ENCODE measurements around the gene FHOD3.
"Not testable (repeated sequence)": the region's sequence is repeated elsewhere in the genome, so short reads cannot be mapped to it uniquely, and the experiment has no call there.

Gene FHOD3

GRCh38 chr18:36456622-36457021 lies 159.1 kb downstream of the FHOD3 start:
- no peak for DNase-seq

DNA sequence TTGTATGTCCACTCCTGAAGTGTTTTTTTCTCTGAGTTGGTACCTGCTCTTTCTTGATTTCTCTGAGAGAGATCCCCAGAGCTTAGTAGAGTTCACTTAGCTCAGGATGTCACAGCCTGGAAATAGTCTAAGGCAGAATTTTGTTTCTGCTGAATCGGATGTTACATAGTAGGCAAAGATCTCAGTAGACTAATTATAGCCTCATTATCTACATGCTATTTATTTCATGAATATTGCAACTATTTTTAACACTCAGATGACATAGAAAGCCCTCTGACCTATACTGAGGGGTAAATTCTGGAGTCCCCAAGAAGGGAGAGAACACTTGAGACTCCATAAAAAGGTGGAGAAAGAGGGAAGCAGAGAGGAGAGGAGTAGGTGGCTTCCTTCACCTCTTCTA lies 160.2 kb downstream of the FHOD3 start:
- no peak for DNase-seq

DNA sequence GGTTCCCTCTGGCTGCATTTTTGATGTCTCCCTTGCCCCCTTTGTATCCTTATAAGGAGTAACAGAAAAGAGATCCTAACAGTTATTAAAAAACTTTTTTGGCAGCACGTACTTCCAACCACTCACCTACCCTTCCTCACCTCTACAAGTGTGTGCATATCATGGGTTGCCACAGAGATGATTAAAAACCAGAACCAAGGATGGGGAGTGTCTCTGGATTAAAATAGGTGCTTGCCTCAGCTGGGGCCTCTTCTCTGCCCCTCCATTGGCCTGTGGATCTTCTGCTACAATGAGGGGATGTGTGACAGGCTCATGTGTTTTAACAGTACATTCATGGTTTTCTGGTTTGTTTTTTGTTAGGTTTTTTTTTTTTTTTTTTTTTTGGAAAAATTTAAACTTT lies 160.8 kb downstream of the FHOD3 start:
- no peak for DNase-seq

DNA sequence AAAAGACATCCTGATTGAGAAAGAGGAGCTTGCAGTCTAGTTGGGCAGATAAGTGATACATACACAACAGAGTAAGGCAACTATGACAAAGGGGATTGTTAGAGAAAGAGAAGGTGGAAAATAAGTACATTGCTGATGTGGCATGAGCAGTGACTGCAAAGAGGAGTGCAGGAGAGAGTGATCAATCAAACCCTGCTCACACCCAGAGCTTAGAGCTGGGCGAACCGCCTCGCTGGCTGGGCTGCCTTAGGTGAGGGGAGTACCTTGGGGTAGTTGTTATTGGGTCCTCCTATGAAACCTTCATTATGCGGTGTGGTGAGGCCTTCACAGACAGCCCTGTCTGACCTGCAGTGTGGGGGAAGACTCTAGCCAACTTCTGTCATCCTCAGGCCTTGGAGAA lies 161.7 kb downstream of the FHOD3 start:
- DNase-seq, result no peak

GRCh38 chr18:36459786-36460185 lies 162.3 kb downstream of the FHOD3 start:
- no peak for DNase-seq

GRCh38 chr18:36460324-36460850 lies 162.9 kb downstream of the FHOD3 start:
- DNase-seq, result no peak

- no peak for DNase-seq
These were observed 163.3 kb downstream of the FHOD3 start for GRCh38 chr18:36460854-36461253.

DNA sequence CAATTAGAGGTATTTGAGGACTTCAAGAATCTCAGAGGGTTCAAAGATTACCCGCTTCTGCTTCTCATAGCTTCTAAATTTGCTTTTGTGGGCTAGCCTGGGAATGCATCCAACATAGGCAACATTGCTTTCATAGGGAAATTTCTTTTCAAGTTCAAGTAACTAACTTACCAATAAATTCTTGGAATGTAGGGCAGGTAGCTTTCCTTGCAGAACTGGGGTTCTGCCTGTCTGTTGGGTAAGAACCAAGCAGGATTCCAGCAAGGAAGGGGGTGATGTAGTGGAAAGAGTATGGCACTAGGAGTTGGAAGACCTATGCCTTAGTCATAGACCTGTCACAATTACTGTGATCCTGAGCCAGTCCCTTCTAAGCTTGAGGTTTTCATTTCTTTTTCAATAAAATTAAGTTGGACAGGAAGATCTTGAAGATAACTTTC lies 164.1 kb downstream of the FHOD3 start:
- DNase-seq, result no peak

DNA sequence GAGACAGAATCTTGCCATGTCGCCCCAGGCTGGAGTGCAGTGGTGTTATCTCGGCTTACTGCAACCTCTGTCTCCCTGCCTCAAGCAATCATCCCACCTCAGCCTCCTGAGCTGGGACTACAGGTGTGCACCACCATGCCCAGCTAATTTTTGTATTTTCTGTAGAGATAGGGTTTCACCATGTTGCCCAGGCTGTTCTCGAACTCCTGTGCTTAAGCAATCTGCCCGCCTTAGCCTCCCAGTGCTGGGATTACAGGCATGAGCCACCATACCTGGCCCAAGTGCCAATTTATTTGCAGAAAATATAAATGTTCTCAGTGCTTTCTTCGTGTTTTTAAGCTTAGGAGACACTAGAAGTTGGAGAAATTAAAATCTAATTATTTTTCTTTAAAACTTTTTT lies 166.0 kb downstream of the FHOD3 start:
- not testable (repeated sequence) for DNase-seq

- DNase-seq, result peak; percentile 49
These were observed 166.7 kb downstream of the FHOD3 start for GRCh38 chr18:36464126-36464651.

DNA sequence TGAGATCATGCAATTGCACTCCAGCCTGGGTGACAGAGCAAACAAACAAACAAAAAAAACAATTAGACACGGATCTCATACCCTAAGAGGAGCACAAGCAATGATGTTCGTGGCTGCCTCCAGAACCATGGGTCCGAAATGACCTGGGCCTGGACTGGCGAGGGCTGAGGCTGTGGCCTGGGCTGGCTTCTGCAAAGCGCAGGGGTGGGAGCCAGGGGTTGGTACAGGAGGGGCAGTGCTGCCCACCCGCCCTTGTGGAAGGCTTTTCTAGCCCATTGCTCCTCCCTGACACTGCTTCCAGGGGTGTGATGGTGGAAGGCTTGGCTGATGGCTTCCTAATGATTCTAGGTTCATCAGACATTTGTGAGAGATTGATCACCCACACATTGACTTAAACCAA lies 167.8 kb downstream of the FHOD3 start:
- DNase-seq, result no peak

DNA sequence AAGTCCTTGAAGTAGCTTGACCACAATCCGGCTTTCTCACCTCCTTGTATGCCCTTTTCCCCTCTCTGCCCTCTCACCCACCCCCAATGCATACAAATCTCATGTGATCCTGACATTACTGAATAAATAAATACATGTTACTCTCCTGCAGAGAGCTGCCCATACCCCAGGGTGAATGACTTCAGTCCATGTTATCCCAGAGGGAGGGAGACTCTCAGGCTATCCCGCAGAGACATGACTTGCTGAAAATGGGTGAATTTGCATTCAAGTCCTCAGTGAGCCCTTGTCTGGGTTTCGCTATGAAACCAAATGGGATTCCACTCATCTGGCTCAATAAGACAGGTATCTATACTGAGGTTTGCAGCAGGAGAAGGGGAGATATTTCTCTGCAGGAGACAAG lies 168.5 kb downstream of the FHOD3 start:
- DNase-seq, result no peak

DNA sequence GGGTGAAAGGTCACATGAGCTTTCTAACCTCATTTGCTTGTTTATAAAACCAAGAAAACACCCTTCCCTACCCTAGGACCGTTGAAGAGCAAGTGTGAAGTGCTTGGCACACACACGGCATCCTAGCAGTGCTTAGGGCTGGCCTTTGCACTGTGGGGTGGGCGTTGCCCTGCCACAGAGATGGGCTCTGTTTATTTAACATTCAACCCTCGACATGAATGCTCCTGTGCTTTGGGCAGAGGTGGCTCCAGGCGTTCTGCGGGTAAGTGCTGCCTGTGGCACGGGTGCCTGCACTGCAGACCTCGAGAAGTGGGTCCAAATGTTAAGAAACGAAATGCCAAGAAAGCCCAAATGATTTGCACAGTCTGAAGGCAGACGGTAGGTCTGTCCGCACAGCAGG lies 170.1 kb downstream of the FHOD3 start:
- DNase-seq, result no peak

DNA sequence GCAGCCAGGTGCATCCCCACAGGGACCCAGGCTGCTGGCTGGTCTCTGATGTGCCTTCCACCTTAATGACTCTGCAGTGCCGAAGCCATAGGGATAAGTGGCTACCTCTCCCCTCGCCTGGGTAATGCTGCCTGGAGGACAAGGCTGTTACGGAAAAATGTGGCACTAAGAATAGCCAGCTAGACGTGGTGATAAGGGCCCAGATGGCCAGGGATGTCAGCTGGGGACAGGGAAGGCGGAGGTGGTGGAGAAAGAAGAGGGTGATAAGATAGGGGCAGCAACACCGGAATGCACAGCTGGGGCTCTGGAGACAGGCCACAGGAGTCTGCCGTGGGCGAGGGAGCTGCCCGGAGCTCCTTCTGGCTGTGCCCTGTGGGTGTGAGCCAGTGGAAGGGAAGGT lies 170.6 kb downstream of the FHOD3 start:
- DNase-seq, result no peak

DNA sequence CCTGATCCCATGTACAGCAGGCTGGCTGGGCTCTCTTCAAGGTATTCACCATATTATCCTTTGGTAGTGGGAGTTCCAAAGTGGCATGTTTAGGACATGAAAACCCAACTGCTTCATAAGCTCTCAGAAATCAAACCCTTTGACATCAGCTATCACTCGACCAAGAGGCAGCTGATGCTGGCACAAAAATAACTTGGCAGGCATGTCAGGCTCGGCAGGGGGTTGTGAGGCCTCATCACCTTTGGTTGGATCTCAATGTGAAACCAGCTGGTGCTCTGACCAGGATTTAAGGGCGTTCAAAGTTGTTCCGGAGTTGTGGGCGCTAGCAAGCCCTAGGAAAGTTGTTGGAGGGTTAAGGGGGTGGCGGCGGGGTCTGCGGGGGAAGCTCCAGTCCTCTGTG lies 171.9 kb downstream of the FHOD3 start:
- no peak for DNase-seq

GRCh38 chr18:36470896-36471295 lies 173.4 kb downstream of the FHOD3 start:
- DNase-seq, result no peak

DNA sequence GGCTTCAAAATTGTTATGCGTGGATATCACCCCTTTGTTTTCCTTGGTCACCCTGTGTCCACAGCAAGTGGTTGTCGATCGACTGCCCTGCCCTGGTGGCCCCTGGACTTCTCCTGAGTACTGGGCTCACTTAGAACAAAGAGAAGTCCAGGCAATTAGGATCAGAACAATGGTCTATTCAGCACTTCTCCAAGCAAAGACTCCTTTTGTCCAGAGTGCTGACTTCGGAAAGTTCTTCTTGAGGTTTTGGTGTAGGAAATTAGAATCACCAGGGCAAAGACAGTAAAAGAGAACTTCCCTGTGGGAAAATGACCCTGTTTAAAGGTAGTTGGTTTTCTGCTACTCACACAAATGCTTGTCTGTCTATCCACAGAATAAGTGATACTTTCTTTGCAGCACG lies 173.9 kb downstream of the FHOD3 start:
- DNase-seq, result no peak

GRCh38 chr18:36476433-36476832 lies 178.9 kb downstream of the FHOD3 start:
- no peak for DNase-seq

GRCh38 chr18:36477776-36478175 lies 180.3 kb downstream of the FHOD3 start:
- DNase-seq, result no peak

- DNase-seq, result no peak
These were observed 183.7 kb downstream of the FHOD3 start for GRCh38 chr18:36481201-36481657.

DNA sequence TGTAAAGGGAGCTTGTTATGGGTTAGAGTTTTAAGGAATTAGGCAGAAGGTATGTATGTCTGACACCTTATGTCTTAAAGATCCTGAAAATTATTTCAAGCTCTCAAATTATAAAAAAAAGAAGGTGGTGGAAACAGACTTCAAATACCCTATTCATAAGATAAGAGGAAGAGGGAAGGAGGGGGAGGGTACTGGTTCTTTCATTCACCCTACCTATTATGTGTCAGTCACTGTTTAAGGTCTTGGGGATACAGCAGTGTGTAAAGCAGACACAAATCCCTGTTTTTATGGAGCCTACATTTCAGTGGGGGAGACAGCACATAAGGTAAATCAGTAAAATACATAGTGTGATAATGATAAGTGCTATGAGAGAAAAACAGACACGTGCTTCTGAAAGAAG lies 184.4 kb downstream of the FHOD3 start:
- DNase-seq, result no peak

DNA sequence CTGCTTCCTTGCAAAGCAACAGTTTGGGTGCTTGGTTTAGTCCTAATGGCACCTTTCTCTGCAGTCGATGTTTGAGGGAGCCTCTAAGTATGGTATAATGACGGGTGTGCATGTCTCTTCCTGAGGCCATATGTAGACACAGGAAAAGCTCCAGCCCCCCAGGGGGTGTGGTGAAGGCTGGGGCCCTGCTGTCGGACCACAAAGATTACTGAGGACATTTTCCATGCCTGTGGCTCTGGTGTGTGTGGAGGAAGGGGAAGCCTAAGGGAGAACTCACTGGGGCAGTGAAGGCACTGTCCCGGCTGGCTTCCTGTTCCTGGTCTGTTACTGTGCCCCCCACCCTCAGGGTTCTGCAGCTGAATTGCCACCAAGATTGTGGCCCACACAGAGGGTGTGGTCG lies 187.1 kb downstream of the FHOD3 start:
- DNase-seq, result no peak

DNA sequence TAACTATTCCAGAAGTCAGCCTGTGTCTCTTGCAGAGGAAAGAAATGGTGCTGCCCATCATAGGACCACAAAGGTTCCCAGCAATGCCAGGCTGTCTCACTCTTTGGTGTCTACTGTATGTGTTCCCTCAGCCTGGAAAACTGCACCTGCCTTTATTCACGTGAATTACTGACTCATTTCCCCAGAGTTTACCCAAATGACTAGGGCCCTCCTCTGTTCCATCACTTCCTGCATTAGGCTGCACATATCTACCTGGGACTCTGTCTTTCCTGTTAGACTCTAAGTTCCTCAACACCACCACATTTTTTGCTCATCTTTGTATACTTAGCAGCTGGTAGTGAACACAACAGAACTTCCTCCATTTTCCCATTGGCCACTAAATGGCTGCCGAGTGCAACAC lies 188.3 kb downstream of the FHOD3 start:
- no peak for DNase-seq

GRCh38 chr18:36488131-36488530 lies 190.6 kb downstream of the FHOD3 start:
- no peak for DNase-seq

GRCh38 chr18:36490897-36491296 lies 193.4 kb downstream of the FHOD3 start:
- DNase-seq, result no peak

Data from NCI-H1092 treated with DMSO at 0.1 percent for 48 hours (cell line).